MM.1S (cell line): ENCODE measurements around the gene FAM24B.

ENCODE experiments used
- DNase-seq: peaks from one replicate; pipeline ENCODE4 v3.0.0-alpha.2; 2015
- H2AFZ ChIP-seq: fragments of 300-600 bp; sonication (generic); 2 replicates; pipeline ENCODE4 v1.6.0; 2016; ENCODE audit warnings: antibody characterized with exemption, low read length
- H3F3A ChIP-seq: fragments of 300-600 bp; sonication (generic); 2 replicates; pipeline ENCODE4 v1.6.1; 2016; ENCODE audit warnings: mild to moderate bottlenecking, antibody characterized with exemption, low read length, moderate library complexity, mixed read lengths; ENCODE audit not compliant: insufficient read depth
- H3K27ac ChIP-seq: fragments of 300-600 bp; sonication (generic); 2 replicates; pipeline ENCODE4 v1.5.1; 2016; ENCODE audit warnings: mild to moderate bottlenecking, low read length
- H3K27me3 ChIP-seq: fragments of 300-600 bp; sonication (generic); replicated peaks from 2 replicates; pipeline ENCODE4 v1.6.0; 2016; ENCODE audit warnings: low read length; ENCODE audit not compliant: insufficient read depth
- H3K36me3 ChIP-seq: fragments of 300-600 bp; sonication (generic); replicated peaks from 2 replicates; pipeline ENCODE4 v1.6.1; 2016; ENCODE audit warnings: mild to moderate bottlenecking, low read length, mixed read lengths; ENCODE audit not compliant: insufficient read depth
- H3K4me1 ChIP-seq: fragments of 300-600 bp; sonication (generic); 2 replicates; pipeline ENCODE4 v1.6.1; 2016; ENCODE audit warnings: low read length, mixed read lengths
- H3K4me2 ChIP-seq: fragments of 300-600 bp; sonication (generic); 2 replicates; pipeline ENCODE4 v1.6.0; 2016; ENCODE audit warnings: low read depth, low read length
- H3K4me3 ChIP-seq: fragments of 300-600 bp; sonication (generic); 2 replicates; pipeline ENCODE4 v1.5.1; 2016; ENCODE audit warnings: low read length, mixed read lengths
- H3K79me2 ChIP-seq: fragments of 300-600 bp; sonication (generic); 2 replicates; pipeline ENCODE4 v1.6.1; 2016; ENCODE audit warnings: mixed run types, low read length, mixed read lengths
- H3K9ac ChIP-seq: fragments of 300-600 bp; sonication (generic); 2 replicates; pipeline ENCODE4 v1.6.1; 2016; ENCODE audit warnings: low read length, mixed read lengths
- H3K9me2 ChIP-seq: fragments of 300-600 bp; sonication (generic); replicated peaks from 2 replicates; pipeline ENCODE4 v1.6.1; 2016; ENCODE audit warnings: mild to moderate bottlenecking, low read length, mixed read lengths; ENCODE audit not compliant: insufficient read depth
- H3K9me3 ChIP-seq: fragments of 300-600 bp; sonication (generic); replicated peaks from 2 replicates; pipeline ENCODE4 v1.6.1; 2016; ENCODE audit warnings: mild to moderate bottlenecking, low read length, mixed read lengths; ENCODE audit not compliant: insufficient read depth
- H4K20me1 ChIP-seq: fragments of 300-600 bp; sonication (generic); 2 replicates; pipeline ENCODE4 v1.6.1; 2016; ENCODE audit warnings: mild to moderate bottlenecking, low read length, moderate library complexity, mixed read lengths; ENCODE audit not compliant: insufficient read depth
- CTCF ChIP-seq: fragments of 300-600 bp; sonication (generic); IDR thresholded peaks from 2 replicates; pipeline ENCODE4 v1.5.1; 2016; ENCODE audit warnings: antibody characterized with exemption, low read length, mixed read lengths
- EZH2 ChIP-seq: fragments of 300-600 bp; sonication (generic); optimal IDR thresholded peaks from 2 replicates; pipeline ENCODE3; 2017; ENCODE audit warnings: low read depth, mild to moderate bottlenecking, antibody characterized with exemption, low read length, mixed read lengths
- EZH2phosphoT487 ChIP-seq: fragments of 300-600 bp; sonication (generic); IDR thresholded peaks from 2 replicates; pipeline ENCODE4 v1.6.1; 2018; ENCODE audit warnings: antibody characterized with exemption, low read length

Gene FAM24B

GRCh38 chr10:122852261-122852660 lies 27.1 kb downstream of the FAM24B start:
- Histone ChIP-seq H3K36me3 (no peaks in the 10 kb centered on the region), H3K79me2 (peaks cover 6% of the 10 kb centered on the region; the same call in 1 of the 2 replicates), H4K20me1 (no peaks in the 10 kb centered on the region), H2AFZ (no peak overlapping the region), H3K4me3 (no peak overlapping the region), H3F3A (no peaks in the 10 kb centered on the region), H3K27me3 (no peaks in the 10 kb centered on the region), H3K9ac (no peak overlapping the region), H3K9me2 (no peaks in the 10 kb centered on the region), H3K27ac (no peak overlapping the region), H3K9me3 (no peaks in the 10 kb centered on the region), H3K4me1 (peaks cover 14% of the 10 kb centered on the region), H3K4me2 (no peak overlapping the region)
- TF ChIP-seq EZH2phosphoT487 (no peak), CTCF (no peak), EZH2 (no peak)
- DNase-seq, result no peak

GRCh38 chr10:122850705-122851640 lies 28.4 kb downstream of the FAM24B start:
- H3K27me3 ChIP-seq, result no peaks in the 10 kb centered on the region
- H3K36me3 ChIP-seq, result no peaks in the 10 kb centered on the region
- peaks cover 14% of the 10 kb centered on the region for H3K4me1 ChIP-seq
- no peaks in the 10 kb centered on the region for H4K20me1 ChIP-seq
- no peaks in the 10 kb centered on the region for H3K9me3 ChIP-seq
- H3K79me2 ChIP-seq, result no peaks in the 10 kb centered on the region
- H3K4me3 ChIP-seq, result no peak overlapping the region
- H3F3A ChIP-seq, result no peaks in the 10 kb centered on the region
- TF ChIP-seq EZH2, result no peak
- no peak overlapping the region for H3K9ac ChIP-seq
- H3K9me2 ChIP-seq, result no peaks in the 10 kb centered on the region
- H3K27ac ChIP-seq, result no peak overlapping the region
- no peak for DNase-seq
- H2AFZ ChIP-seq, result no peak overlapping the region
- no peak overlapping the region for H3K4me2 ChIP-seq

- TF ChIP-seq EZH2phosphoT487 (no peak), CTCF (no peak), EZH2 (no peak)
- H3K27ac ChIP-seq, result no peak overlapping the region
- no peaks in the 10 kb centered on the region for H3K9me3 ChIP-seq
- H4K20me1 ChIP-seq, result no peaks in the 10 kb centered on the region
- no peaks in the 10 kb centered on the region for H3K9me2 ChIP-seq
- no peak for DNase-seq
- H2AFZ ChIP-seq, result no peak overlapping the region
- no peaks in the 10 kb centered on the region for H3K79me2 ChIP-seq
- H3K9ac ChIP-seq, result no peak overlapping the region
- H3K27me3 ChIP-seq, result no peaks in the 10 kb centered on the region
- no peak overlapping the region for H3K4me3 ChIP-seq
- no peaks in the 10 kb centered on the region for H3K36me3 ChIP-seq
- H3K4me2 ChIP-seq, result no peak overlapping the region
- H3F3A ChIP-seq, result no peaks in the 10 kb centered on the region
- peaks cover 14% of the 10 kb centered on the region for H3K4me1 ChIP-seq
Measured at GRCh38 chr10:122849900-122850605, 29.3 kb downstream of the FAM24B start.
